Neural progenitor cell (in vitro differentiated cells): ENCODE data around the gene CLSTN2. TPM values are rescaled to one million over a fixed set of nuclear protein-coding genes. Genes with fewer than 3 reads are reported as not detected.

Source experiments
- DNase-seq: peaks from one replicate; pipeline ENCODE4 v3.0.0-alpha.2; 2016; ENCODE audit warnings: low spot score
- H2AFZ ChIP-seq: fragments of 200-600 bp; sonication (generic); replicated peaks from 2 replicates; pipeline ENCODE4 v1.6.1; 2016; ENCODE audit warnings: antibody characterized with exemption
- H3F3A ChIP-seq: fragments of 200-600 bp; sonication (generic); 2 replicates; pipeline ENCODE4 v1.6.1; 2016; ENCODE audit warnings: antibody characterized with exemption, low read depth
- H3K27ac ChIP-seq: fragments of 200-600 bp; sonication (generic); 2 replicates; pipeline ENCODE4 v1.5.1; 2016; ENCODE audit warnings: mild to moderate bottlenecking
- H3K27me3 ChIP-seq: fragments of 200-600 bp; sonication (generic); 2 replicates; pipeline ENCODE4 v1.6.1; 2016; ENCODE audit warnings: mild to moderate bottlenecking, moderate library complexity
- H3K36me3 ChIP-seq: fragments of 200-600 bp; sonication (generic); 2 replicates; pipeline ENCODE4 v1.5.1; 2016
- H3K4me1 ChIP-seq: fragments of 200-600 bp; sonication (generic); 2 replicates; pipeline ENCODE4 v1.6.1; 2016; ENCODE audit warnings: mixed run types
- H3K4me2 ChIP-seq: fragments of 200-600 bp; sonication (generic); 2 replicates; pipeline ENCODE4 v1.6.1; 2016
- H3K4me3 ChIP-seq: fragments of 200-600 bp; sonication (generic); 2 replicates; pipeline ENCODE4 v1.5.1; 2016
- H3K79me2 ChIP-seq: fragments of 200-600 bp; sonication (generic); 2 replicates; pipeline ENCODE4 v1.6.1; 2016; ENCODE audit warnings: low read depth
- H3K9ac ChIP-seq: fragments of 200-600 bp; sonication (generic); 2 replicates; pipeline ENCODE4 v1.6.1; 2016
- H3K9me3 ChIP-seq: fragments of 200-600 bp; sonication (generic); 2 replicates; pipeline ENCODE4 v1.5.1; 2016; ENCODE audit warnings: low read depth
- H4K20me1 ChIP-seq: fragments of 200-600 bp; sonication (generic); 2 replicates; pipeline ENCODE4 v1.6.1; 2016; ENCODE audit warnings: low read depth
- H3K27ac Mint-ChIP-seq: 3 replicates; pipeline ENCODE4 v1.8.0; 2021; ENCODE audit warnings: mixed read lengths
- H3K27me3 Mint-ChIP-seq: 2 replicates; pipeline ENCODE4 v1.8.0; 2022; ENCODE audit warnings: low read depth, mild to moderate bottlenecking, inconsistent platforms, moderate library complexity, mixed read lengths; ENCODE audit not compliant: insufficient read depth
- H3K36me3 Mint-ChIP-seq: 3 replicates; pipeline ENCODE4 v1.8.0; 2021; ENCODE audit warnings: mixed read lengths
- H3K4me1 Mint-ChIP-seq: 3 replicates; pipeline ENCODE4 v1.8.0; 2021; ENCODE audit warnings: mixed read lengths
- H3K4me3 Mint-ChIP-seq: 3 replicates; pipeline ENCODE4 v1.8.0; 2021; ENCODE audit warnings: mild to moderate bottlenecking, moderate library complexity, mixed read lengths
- H3K9me3 Mint-ChIP-seq: 3 replicates; pipeline ENCODE4 v1.8.0; 2020; ENCODE audit warnings: mixed read lengths
- CTCF ChIP-seq: fragments of 200-600 bp; sonication (generic); IDR thresholded peaks from 2 replicates; pipeline ENCODE4 v1.5.1; 2017; ENCODE audit warnings: antibody characterized with exemption, mild to moderate bottlenecking
- EZH2 ChIP-seq: fragments of 200-600 bp; sonication (generic); IDR thresholded peaks from 2 replicates; pipeline ENCODE4 v1.6.1; 2017; ENCODE audit warnings: antibody characterized with exemption, mild to moderate bottlenecking, moderate library complexity
- EZH2phosphoT487 ChIP-seq: fragments of 200-600 bp; sonication (generic); IDR thresholded peaks from 2 replicates; pipeline ENCODE4 v1.6.1; 2017; ENCODE audit warnings: antibody characterized with exemption
- total RNA-seq: library from RNA; depleted of rRNA; stranded (reverse); fragments of >200 nt; gene quantifications from 2 replicates; pipeline ENCODE4 v1.2.3, GENCODE V29; 2015; ENCODE audit warnings: low replicate concordance

CLSTN2 gene
- total RNA-seq, 1 donor from 2014 or later: 0.22 TPM

GRCh38 chr3:140135461-140135860 lies 200.5 kb downstream of the CLSTN2 start:
- H3K27ac ChIP-seq: no peak overlapping the region
- Mint-ChIP-seq H3K36me3 (no peaks in the 10 kb centered on the region), H3K4me3 (no peak overlapping the region), H3K27ac (no peak overlapping the region), H3K27me3 (no peaks in the 10 kb centered on the region), H3K4me1 (peaks cover 12% of the 10 kb centered on the region), H3K9me3 (no peaks in the 10 kb centered on the region)
- H3K9me3 ChIP-seq: no peaks in the 10 kb centered on the region
- H3K4me1 ChIP-seq: peaks cover 4% of the 10 kb centered on the region
- no peaks in the 10 kb centered on the region for H3K27me3 ChIP-seq
- no peak overlapping the region for H3K9ac ChIP-seq
- no peak overlapping the region for H2AFZ ChIP-seq
- no peaks in the 10 kb centered on the region for H3K36me3 ChIP-seq
- TF ChIP-seq EZH2phosphoT487 (no peak), CTCF (no peak), EZH2 (no peak)
- H3K79me2 ChIP-seq: no peaks in the 10 kb centered on the region
- no peak overlapping the region for H3K4me3 ChIP-seq
- DNase-seq: peak; percentile 6
- H3K4me2 ChIP-seq: no peak overlapping the region
- no peaks in the 10 kb centered on the region for H4K20me1 ChIP-seq
- H3F3A ChIP-seq: no peaks in the 10 kb centered on the region

GRCh38 chr3:140143367-140144069 lies 208.5 kb downstream of the CLSTN2 start:
- Mint-ChIP-seq H3K27ac (no peak overlapping the region), H3K4me1 (peaks cover 21% of the 10 kb centered on the region), H3K27me3 (peaks cover 2% of the 10 kb centered on the region), H3K36me3 (no peaks in the 10 kb centered on the region), H3K9me3 (no peaks in the 10 kb centered on the region), H3K4me3 (no peak overlapping the region)
- DNase-seq: no peak
- Histone ChIP-seq H4K20me1 (no peaks in the 10 kb centered on the region), H3K27ac (no peak overlapping the region), H3K4me3 (no peak overlapping the region), H3K4me1 (no peaks in the 10 kb centered on the region), H3K79me2 (no peaks in the 10 kb centered on the region), H3F3A (no peaks in the 10 kb centered on the region), H3K9me3 (no peaks in the 10 kb centered on the region), H3K27me3 (no peaks in the 10 kb centered on the region), H3K9ac (no peak overlapping the region), H3K36me3 (no peaks in the 10 kb centered on the region), H2AFZ (no peak overlapping the region), H3K4me2 (no peak overlapping the region)
- TF ChIP-seq EZH2: no peak
- TF ChIP-seq CTCF: no peak
- no peak for TF ChIP-seq EZH2phosphoT487

GRCh38 chr3:140145528-140145927 lies 210.5 kb downstream of the CLSTN2 start:
- no peak overlapping the region for H3K4me3 Mint-ChIP-seq
- H3K4me1 ChIP-seq: no peaks in the 10 kb centered on the region
- no peaks in the 10 kb centered on the region for H3K9me3 Mint-ChIP-seq
- no peak overlapping the region for H3K4me3 ChIP-seq
- no peaks in the 10 kb centered on the region for H3K27me3 ChIP-seq
- DNase-seq: no peak
- no peak overlapping the region for H3K27ac Mint-ChIP-seq
- no peak overlapping the region for H2AFZ ChIP-seq
- TF ChIP-seq CTCF (peak; percentile 8), EZH2 (no peak), EZH2phosphoT487 (no peak)
- H3F3A ChIP-seq: no peaks in the 10 kb centered on the region
- peaks cover 4% of the 10 kb centered on the region for H3K27me3 Mint-ChIP-seq
- no peak overlapping the region for H3K9ac ChIP-seq
- no peaks in the 10 kb centered on the region for H3K9me3 ChIP-seq
- no peaks in the 10 kb centered on the region for H3K36me3 Mint-ChIP-seq
- no peaks in the 10 kb centered on the region for H3K79me2 ChIP-seq
- no peaks in the 10 kb centered on the region for H4K20me1 ChIP-seq
- peaks cover 19% of the 10 kb centered on the region for H3K4me1 Mint-ChIP-seq
- H3K4me2 ChIP-seq: no peak overlapping the region
- H3K36me3 ChIP-seq: no peaks in the 10 kb centered on the region
- H3K27ac ChIP-seq: no peak overlapping the region
